NAMALWA (cell line): ENCODE results near the gene RBL1.
"Not testable (repeated sequence)": the region's sequence is repeated elsewhere in the genome, so short reads cannot be mapped to it uniquely, and the experiment has no call there.

Experiments
- DNase-seq: peaks from one replicate; pipeline ENCODE4 v3.0.0-alpha.2; 2015; ENCODE audit warnings: low spot score

RBL1 gene

GRCh38 chr20:37095599-37096414 is at the start of gene RBL1:
RBL1 (minus strand) TSS chr20:37095997; CDS start chr20:37095928, 69 bp downstream.
- DNase-seq, result peak; percentile 93

GRCh38 chr20:37144856-37145404 is 49.1 kb upstream of the RBL1 start:
- no peak for DNase-seq

GRCh38 chr20:37142708-37143107 is 46.9 kb upstream of the RBL1 start:
- no peak for DNase-seq

GRCh38 chr20:37137547-37137946 is 41.8 kb upstream of the RBL1 start:
- no peak for DNase-seq

GRCh38 chr20:37133952-37134351 is 38.2 kb upstream of the RBL1 start:
- DNase-seq, result no peak

- no peak for DNase-seq
These were observed 35.7 kb upstream of the RBL1 start for GRCh38 chr20:37131486-37131885.

GRCh38 chr20:37128803-37129202 is 33.0 kb upstream of the RBL1 start:
- no peak for DNase-seq

GRCh38 chr20:37126290-37126689 is 30.5 kb upstream of the RBL1 start:
- not testable (repeated sequence) for DNase-seq

- DNase-seq, result no peak
These were observed 27.6 kb upstream of the RBL1 start for GRCh38 chr20:37123441-37123840.

GRCh38 chr20:37120497-37120896 is 24.7 kb upstream of the RBL1 start:
- DNase-seq, result no peak

- DNase-seq, result no peak
These were observed 23.7 kb upstream of the RBL1 start for GRCh38 chr20:37119356-37120036.

- DNase-seq, result no peak
These were observed 18.2 kb upstream of the RBL1 start for GRCh38 chr20:37114012-37114411.

GRCh38 chr20:37111926-37112455 is 16.2 kb upstream of the RBL1 start:
- no peak for DNase-seq

- no peak for DNase-seq
These were observed 12.9 kb upstream of the RBL1 start for GRCh38 chr20:37108676-37109075.

- peak; percentile 16 for DNase-seq
These were observed 6.8 kb upstream of the RBL1 start for GRCh38 chr20:37102571-37102970.

GRCh38 chr20:37096415-37097041 is 731 bp upstream of the RBL1 start:
- peak; percentile 55 for DNase-seq

GRCh38 chr20:37095108-37095598 is 644 bp downstream of the RBL1 start:
- peak; percentile 77 for DNase-seq

- no peak for DNase-seq
These were observed 5.4 kb downstream of the RBL1 start for GRCh38 chr20:37090407-37090806.

- peak; percentile 49 for DNase-seq
These were observed 14.0 kb downstream of the RBL1 start for GRCh38 chr20:37081717-37082289.

- no peak for DNase-seq
These were observed 18.8 kb downstream of the RBL1 start for GRCh38 chr20:37077009-37077408.

GRCh38 chr20:37075932-37076685 is 19.7 kb downstream of the RBL1 start:
- DNase-seq, result no peak
